ENCODE results near the gene PLCH1.

Gene PLCH1

GRCh38 chr3:155364492-155364891 is 380.4 kb downstream of the PLCH1 start:
- no peak overlapping the region for H3K4me3 ChIP-seq (ENCODE audit: low read depth, low read length)
- TF ChIP-seq CTCF (IDR thresholded peaks at IDR 0.05; ENCODE audit: control insufficient read depth, extremely low read depth, insufficient read depth), result no peak
- DNase-seq (ENCODE audit: low read depth), result no peak

DNA sequence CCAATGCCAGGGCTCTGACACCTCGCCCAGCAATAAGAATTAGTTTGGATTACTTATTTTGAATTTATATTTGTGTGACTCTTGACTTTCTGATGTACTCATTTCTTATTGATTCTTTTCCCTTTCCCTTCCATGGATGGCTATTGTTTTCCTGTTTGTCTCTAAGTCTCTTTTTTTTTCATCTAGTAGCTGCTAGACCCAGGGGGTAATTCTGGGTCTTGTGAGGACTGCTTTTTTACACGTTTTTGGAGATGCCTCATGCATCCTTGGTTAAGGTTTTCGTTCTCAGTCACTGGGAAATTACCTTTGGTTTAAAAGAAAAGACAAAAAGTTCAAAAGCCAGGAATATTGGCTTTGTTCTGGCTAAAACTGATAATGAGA is 381.2 kb downstream of the PLCH1 start:
- no peak for DNase-seq (ENCODE audit: low read depth)
- TF ChIP-seq CTCF (IDR thresholded peaks at IDR 0.05; ENCODE audit: control insufficient read depth, extremely low read depth, insufficient read depth), result no peak
- no peak overlapping the region for H3K4me3 ChIP-seq (ENCODE audit: low read depth, low read length)

DNA sequence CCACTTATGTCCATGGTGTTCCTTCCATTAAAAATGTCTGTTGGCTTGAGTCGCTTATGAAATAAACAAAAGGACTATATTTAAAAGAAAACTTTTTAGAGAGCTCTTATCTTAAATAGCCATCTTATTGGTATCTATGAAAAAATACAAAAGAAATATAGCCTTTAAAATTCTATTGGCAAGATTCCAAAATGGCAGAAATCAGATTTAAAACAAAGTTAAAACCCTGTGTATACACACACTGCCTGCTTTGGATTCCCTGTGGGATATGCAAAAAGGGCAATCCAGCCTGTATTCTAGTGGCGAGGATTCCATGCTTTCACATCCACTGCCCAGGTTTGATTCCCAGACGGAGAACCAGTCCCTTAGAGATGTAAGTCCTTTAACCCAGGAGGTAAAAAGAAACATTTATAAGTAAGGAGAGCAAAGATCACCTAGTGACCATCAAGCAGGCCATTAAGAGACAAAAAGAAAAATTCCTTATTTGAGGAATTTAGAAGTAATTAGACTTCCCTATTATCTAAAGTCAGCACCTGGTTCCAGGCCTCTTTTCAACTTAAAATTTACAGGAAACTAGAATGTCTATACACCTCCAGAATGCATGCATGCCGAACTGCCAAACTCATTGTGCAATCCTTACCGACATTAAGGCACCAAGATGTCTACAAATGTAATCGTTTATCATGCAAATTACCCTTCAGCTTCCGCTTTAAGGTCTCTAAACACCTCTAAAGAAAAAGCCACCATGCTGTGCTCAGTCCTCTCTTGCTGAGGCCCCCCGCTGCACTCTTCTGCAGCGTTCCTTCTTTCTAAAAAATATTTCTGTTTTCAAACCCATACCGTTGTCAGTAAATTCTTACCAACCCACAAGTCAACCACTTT is 381.8 kb downstream of the PLCH1 start:
- no peak overlapping the region for H3K4me3 ChIP-seq (ENCODE audit: low read depth, low read length)
- no peak for TF ChIP-seq CTCF (IDR thresholded peaks at IDR 0.05; ENCODE audit: control insufficient read depth, extremely low read depth, insufficient read depth)
- DNase-seq (ENCODE audit: low read depth), result no peak

DNA sequence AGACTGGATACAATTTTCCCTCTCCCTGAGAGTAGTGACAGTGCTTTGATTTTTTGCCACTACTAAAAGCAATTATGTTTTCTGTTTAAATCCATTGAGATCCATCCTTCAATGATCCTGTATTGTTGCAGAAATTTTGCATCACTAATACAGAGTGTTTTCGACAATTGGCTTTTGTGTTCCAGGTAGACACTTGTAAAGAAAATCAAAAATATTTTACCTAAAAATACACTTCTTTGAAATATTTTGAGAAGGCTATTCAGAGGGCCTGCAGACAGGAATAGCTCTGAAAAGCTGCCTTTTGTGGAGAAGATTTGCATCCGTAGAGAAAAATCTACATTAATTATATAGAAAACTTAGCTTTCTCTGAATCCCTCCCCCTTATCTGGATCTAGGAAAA is 384.6 kb downstream of the PLCH1 start:
- no peak for DNase-seq (ENCODE audit: low read depth)
- TF ChIP-seq CTCF (IDR thresholded peaks at IDR 0.05; ENCODE audit: control insufficient read depth, extremely low read depth, insufficient read depth), result no peak
- no peak overlapping the region for H3K4me3 ChIP-seq (ENCODE audit: low read depth, low read length)

DNA sequence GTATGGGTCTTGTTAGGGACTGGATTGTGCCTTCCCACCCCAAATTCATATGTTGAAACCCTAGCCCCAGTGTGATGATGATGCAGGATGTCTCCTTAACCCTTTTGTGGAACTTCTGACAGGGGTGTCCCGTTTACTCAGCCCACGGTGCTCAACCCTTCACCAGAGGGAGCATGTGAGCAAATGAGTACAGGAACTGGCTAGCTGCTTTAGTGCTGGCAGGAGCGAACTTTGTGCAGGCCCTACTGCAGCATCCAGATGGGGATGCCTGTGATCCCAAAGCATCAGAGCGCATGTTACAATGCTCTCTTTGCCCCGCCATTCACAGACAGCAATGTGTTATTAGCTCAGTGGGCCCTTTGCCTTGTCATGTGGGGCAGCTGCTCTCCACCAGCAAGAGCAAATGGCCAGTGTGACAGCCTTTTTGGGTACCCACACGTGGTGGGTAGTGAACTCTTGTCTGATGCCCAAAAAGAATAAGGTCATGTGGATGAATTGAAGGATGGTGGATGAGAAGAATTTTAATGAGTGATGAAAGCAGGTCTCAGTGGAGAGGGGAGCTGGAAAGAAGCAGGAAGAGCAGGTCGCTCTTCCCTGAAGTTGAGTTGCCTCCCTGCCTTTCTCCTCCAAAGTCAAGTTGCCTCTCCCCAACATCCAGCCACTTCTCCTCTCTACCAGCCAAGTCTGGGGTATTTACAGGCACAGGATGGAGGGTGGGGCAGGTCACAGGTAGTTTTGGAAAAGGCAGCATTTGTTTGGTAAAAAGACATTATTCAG is 388.1 kb downstream of the PLCH1 start:
- DNase-seq (ENCODE audit: low read depth), result no peak
- no peak for TF ChIP-seq CTCF (IDR thresholded peaks at IDR 0.05; ENCODE audit: control insufficient read depth, extremely low read depth, insufficient read depth)
- H3K4me3 ChIP-seq (ENCODE audit: low read depth, low read length), result no peak overlapping the region

GRCh38 chr3:155354658-155355057 is 390.2 kb downstream of the PLCH1 start:
- DNase-seq (ENCODE audit: low read depth), result no peak
- no peak for TF ChIP-seq CTCF (IDR thresholded peaks at IDR 0.05; ENCODE audit: control insufficient read depth, extremely low read depth, insufficient read depth)
- H3K4me3 ChIP-seq (ENCODE audit: low read depth, low read length), result no peak overlapping the region
